Measurements from ENCODE around the gene ZDHHC24. TPM values are rescaled to one million over a fixed set of nuclear protein-coding genes. Genes with fewer than 3 reads are reported as not detected.
"Not testable (repeated sequence)": the region's sequence is repeated elsewhere in the genome, so short reads cannot be mapped to it uniquely, and the experiment has no call there.

Gene ZDHHC24
- total RNA-seq, 1 donor from 2014 or later = 4.1 TPM

DNA sequence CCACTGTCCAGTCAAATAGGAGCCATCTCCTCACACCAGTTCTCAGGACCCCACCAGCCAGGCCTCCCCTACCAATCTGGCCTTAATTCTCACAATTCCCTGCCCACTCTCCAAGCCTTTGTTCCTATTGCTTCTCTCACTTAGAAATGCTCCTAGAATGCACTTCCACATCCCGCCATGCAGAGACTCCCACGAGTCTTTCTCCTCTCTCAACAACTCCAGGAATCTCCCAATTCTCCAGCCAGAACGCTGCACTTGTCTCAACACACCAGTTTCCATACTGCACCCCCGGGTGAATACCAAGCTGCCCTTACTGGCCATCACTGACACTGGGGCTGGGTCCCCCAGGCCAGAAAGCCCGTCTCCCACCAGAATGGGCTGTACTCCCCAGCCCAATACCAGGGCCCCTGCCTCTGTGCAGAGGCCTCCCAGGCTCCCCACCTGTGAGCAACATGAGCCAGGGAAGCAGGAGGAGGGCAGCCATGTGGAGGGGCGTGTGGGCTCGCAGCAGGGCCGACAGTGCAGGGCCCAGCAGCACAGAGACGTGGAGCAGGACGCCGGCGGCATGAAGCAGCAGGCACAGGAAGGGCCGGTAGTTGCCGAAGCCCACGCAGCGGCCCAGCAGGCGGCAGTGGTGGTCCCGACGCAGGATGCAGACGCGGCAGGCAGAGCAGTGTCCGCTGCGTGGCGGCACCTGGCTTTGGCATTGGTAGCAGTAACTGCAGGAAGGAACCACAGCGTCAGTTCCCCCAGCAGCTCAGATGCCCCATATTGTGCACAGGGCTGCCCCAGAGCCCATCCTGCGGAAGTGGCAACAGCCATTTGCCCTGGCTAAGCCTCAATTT lies 2.4 kb downstream of the ZDHHC24 start:
- H3K4me2 ChIP-seq = peak overlapping the region; percentile 85
- no peaks in the 10 kb centered on the region for H3K36me3 ChIP-seq
- TF ChIP-seq, protein P1, sequence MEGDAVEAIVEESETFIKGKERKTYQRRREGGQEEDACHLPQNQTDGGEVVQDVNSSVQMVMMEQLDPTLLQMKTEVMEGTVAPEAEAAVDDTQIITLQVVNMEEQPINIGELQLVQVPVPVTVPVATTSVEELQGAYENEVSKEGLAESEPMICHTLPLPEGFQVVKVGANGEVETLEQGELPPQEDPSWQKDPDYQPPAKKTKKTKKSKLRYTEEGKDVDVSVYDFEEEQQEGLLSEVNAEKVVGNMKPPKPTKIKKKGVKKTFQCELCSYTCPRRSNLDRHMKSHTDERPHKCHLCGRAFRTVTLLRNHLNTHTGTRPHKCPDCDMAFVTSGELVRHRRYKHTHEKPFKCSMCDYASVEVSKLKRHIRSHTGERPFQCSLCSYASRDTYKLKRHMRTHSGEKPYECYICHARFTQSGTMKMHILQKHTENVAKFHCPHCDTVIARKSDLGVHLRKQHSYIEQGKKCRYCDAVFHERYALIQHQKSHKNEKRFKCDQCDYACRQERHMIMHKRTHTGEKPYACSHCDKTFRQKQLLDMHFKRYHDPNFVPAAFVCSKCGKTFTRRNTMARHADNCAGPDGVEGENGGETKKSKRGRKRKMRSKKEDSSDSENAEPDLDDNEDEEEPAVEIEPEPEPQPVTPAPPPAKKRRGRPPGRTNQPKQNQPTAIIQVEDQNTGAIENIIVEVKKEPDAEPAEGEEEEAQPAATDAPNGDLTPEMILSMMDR (IDR thresholded peaks at IDR 0.05) = peak; percentile 21
- TF ChIP-seq EZH2phosphoT487 (IDR thresholded peaks at IDR 0.05) = no peak
- no peak overlapping the region for H2AFZ ChIP-seq (replicated peaks)
- H3K9me3 Mint-ChIP-seq = no peaks in the 10 kb centered on the region
- peak; percentile 52 for DNase-seq (ENCODE audit: low spot score)
- no peak overlapping the region for H3K27ac ChIP-seq
- peaks cover 6% of the 10 kb centered on the region for H3K36me3 Mint-ChIP-seq
- peaks cover 34% of the 10 kb centered on the region for H3F3A ChIP-seq (ENCODE audit: low read depth)
- H3K4me1 ChIP-seq = peaks cover 26% of the 10 kb centered on the region
- H3K4me3 ChIP-seq = no peak overlapping the region
- no peak overlapping the region for H3K9ac ChIP-seq
- H3K27ac Mint-ChIP-seq = peak overlapping the region; percentile 58
- H4K20me1 ChIP-seq (ENCODE audit: low read depth) = peaks cover 9% of the 10 kb centered on the region
- H3K27me3 Mint-ChIP-seq (ENCODE audit: insufficient read depth, low read depth) = peaks cover 10% of the 10 kb centered on the region
- H3K4me1 Mint-ChIP-seq = peaks cover 54% of the 10 kb centered on the region
- no peaks in the 10 kb centered on the region for H3K79me2 ChIP-seq (ENCODE audit: low read depth)
- H3K4me3 Mint-ChIP-seq = peak overlapping the region; percentile 60
- H3K9me3 ChIP-seq (ENCODE audit: low read depth) = no peaks in the 10 kb centered on the region
- no peaks in the 10 kb centered on the region for H3K27me3 ChIP-seq

DNA sequence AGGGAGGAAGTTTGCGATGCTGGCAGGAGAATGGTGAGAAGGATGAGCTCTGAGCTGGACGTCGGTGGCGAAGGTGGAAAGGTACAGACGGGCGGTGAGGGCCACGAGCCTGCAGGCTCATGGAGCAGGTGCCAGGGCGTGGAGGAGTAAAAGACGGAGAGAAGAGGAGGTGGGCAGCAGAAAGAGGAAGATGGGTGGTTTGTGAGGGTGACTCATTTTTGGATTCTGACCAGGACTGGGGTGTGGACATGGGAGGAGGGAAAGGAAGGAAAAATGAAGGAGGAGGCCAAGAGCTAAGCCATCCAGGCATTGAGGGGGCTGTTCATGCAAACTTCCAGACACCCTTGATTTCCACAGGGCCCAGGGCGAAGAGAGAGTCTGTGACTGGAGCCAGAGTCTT lies 3.5 kb downstream of the ZDHHC24 start:
- Mint-ChIP-seq H3K36me3 (peaks cover 8% of the 10 kb centered on the region), H3K27ac (no peak overlapping the region), H3K4me1 (peaks cover 46% of the 10 kb centered on the region), H3K27me3 (ENCODE audit: insufficient read depth, low read depth) (peaks cover 7% of the 10 kb centered on the region), H3K9me3 (no peaks in the 10 kb centered on the region), H3K4me3 (no peak overlapping the region)
- H2AFZ ChIP-seq (replicated peaks) = no peak overlapping the region
- no peak for TF ChIP-seq EZH2phosphoT487 (IDR thresholded peaks at IDR 0.05)
- TF ChIP-seq, protein P1 (IDR thresholded peaks at IDR 0.05) = no peak
- no peak for TF ChIP-seq EZH2 (IDR thresholded peaks at IDR 0.05)
- no peak for DNase-seq (ENCODE audit: low spot score)
- no peak overlapping the region for H3K4me2 ChIP-seq
- H3K4me1 ChIP-seq = peaks cover 15% of the 10 kb centered on the region
- H3K27ac ChIP-seq = no peak overlapping the region
- no peaks in the 10 kb centered on the region for H3K79me2 ChIP-seq (ENCODE audit: low read depth)
- H3K4me3 ChIP-seq = no peak overlapping the region
- H3K36me3 ChIP-seq = no peaks in the 10 kb centered on the region
- H3K27me3 ChIP-seq = no peaks in the 10 kb centered on the region
- H3F3A ChIP-seq (ENCODE audit: low read depth) = peaks cover 23% of the 10 kb centered on the region
- H4K20me1 ChIP-seq (ENCODE audit: low read depth) = no peaks in the 10 kb centered on the region
- H3K9ac ChIP-seq = no peak overlapping the region
- H3K9me3 ChIP-seq (ENCODE audit: low read depth) = no peaks in the 10 kb centered on the region

DNA sequence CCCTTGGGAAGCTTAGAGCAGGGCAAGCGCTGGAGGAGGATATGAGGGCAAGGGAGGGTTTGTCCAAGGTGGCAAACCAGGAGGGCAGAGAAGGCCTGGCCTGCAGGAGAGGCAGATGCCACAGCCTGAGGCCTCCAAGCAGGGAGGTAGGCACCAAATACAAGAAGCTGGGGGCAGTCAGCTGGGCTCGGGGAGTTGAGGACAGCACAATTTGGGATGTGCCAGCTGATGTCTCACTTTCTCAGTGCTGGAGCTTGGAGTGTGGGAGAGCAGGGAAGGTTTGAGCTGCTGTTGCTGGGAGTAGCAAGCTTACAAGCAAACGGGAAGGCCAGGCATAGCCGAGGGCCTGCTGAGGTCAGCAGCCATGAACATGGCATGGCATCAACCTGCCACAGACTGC lies 4.0 kb downstream of the ZDHHC24 start:
- Histone ChIP-seq H3K79me2 (ENCODE audit: low read depth) (no peaks in the 10 kb centered on the region), H3K27me3 (no peaks in the 10 kb centered on the region), H4K20me1 (ENCODE audit: low read depth) (no peaks in the 10 kb centered on the region), H3F3A (ENCODE audit: low read depth) (peaks cover 18% of the 10 kb centered on the region), H2AFZ (replicated peaks) (no peak overlapping the region), H3K27ac (no peak overlapping the region), H3K4me3 (no peak overlapping the region), H3K9ac (no peak overlapping the region), H3K9me3 (ENCODE audit: low read depth) (no peaks in the 10 kb centered on the region), H3K4me2 (no peak overlapping the region), H3K4me1 (peaks cover 12% of the 10 kb centered on the region), H3K36me3 (no peaks in the 10 kb centered on the region)
- Mint-ChIP-seq H3K9me3 (no peaks in the 10 kb centered on the region), H3K27ac (no peak overlapping the region), H3K4me1 (peaks cover 41% of the 10 kb centered on the region), H3K36me3 (peaks cover 10% of the 10 kb centered on the region), H3K27me3 (ENCODE audit: insufficient read depth, low read depth) (peaks cover 7% of the 10 kb centered on the region), H3K4me3 (no peak overlapping the region)
- no peak for DNase-seq (ENCODE audit: low spot score)
- TF ChIP-seq EZH2 (IDR thresholded peaks at IDR 0.05) (no peak), EZH2phosphoT487 (IDR thresholded peaks at IDR 0.05) (no peak)
- TF ChIP-seq, protein P1 (IDR thresholded peaks at IDR 0.05) = no peak

DNA sequence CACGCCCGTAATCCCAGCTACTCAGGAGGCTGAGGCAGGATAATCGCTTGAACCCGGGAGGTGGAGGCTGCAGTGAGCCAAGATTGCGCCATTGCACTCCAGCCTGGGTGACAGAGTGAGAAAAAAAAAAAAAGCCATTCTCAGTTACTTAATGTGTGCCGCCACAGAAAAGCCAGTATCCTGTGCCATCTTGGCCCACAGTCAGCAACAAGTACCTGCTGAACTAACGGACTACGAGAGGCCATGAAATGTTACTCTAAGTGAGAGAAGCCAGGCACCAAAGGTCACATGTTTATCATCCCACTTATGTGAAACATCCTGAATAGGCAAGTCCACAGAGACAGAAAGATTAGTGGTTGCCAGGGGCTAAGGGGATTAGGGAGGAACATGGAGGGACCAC lies 5.2 kb downstream of the ZDHHC24 start:
- not testable (repeated sequence) for H3K36me3 ChIP-seq; H3K4me2 ChIP-seq; H3K27me3 ChIP-seq; H3K9me3 ChIP-seq (ENCODE audit: low read depth); H3K27me3 Mint-ChIP-seq (ENCODE audit: insufficient read depth, low read depth); H3K9me3 Mint-ChIP-seq; H3K4me3 ChIP-seq; DNase-seq (ENCODE audit: low spot score); H3K79me2 ChIP-seq (ENCODE audit: low read depth); H3K9ac ChIP-seq; H4K20me1 ChIP-seq (ENCODE audit: low read depth); H2AFZ ChIP-seq (replicated peaks); H3K27ac ChIP-seq
- Mint-ChIP-seq H3K4me3 (peak overlapping the region; percentile 27), H3K36me3 (peaks cover 13% of the 10 kb centered on the region), H3K27ac (peak overlapping the region; percentile 29), H3K4me1 (peaks cover 34% of the 10 kb centered on the region)
- Histone ChIP-seq H3K4me1 (peaks cover 12% of the 10 kb centered on the region), H3F3A (ENCODE audit: low read depth) (peaks cover 11% of the 10 kb centered on the region)

Data from neural progenitor cell (in vitro differentiated cells).